ENCODE data around the gene NUMB. TPM values are rescaled to one million over a fixed set of nuclear protein-coding genes. Genes with fewer than 3 reads are reported as not detected.

The NUMB gene
- total and polyA plus RNA-seq, 2 of the 4 experiments (the other 2 are of a cell fraction) = 45.9 to 114 TPM

DNA sequence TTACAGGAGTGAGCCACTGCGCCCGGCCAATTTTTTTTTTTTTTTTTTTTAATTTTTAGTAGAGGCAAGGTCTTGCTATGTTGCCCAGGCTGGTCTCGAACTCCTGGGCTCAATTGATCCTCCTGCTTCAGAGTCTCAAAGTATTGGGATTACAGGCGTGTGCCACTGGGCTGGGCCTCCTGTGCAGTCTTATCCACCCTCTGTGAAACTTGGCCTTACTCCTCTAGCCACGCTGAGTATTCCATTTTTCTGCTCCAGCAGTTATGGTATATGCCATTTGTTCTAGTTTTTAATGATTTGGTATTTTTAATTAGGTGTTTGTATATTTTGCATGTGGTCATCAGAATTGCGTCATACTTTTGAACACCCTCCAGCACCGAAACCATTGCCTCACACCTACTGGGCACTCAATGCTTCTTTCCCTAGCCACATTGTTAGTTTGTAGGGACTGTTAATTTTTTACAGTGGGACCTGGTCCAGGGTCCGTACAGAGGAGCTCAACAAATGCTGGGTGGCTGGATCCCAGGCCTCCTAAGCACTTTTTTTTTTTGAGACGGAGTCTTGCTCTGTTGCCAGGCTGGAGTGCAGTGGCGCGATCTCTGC is 43.8 kb upstream of the NUMB start:
- dilution Hi-C loops (cut with HindIII; ENCODE audit: low sequenced_read_pairs, unreplicated experiment) = no loop called here
- ATAC-seq (ENCODE audit: low read depth) = peak; percentile 46
- DNase-seq = no peak
- H2AFZ ChIP-seq (replicated peaks; ENCODE audit: low read length, poor library complexity) = no peak overlapping the region
- no peaks in the 10 kb centered on the region for H3K36me3 ChIP-seq (ENCODE audit: control insufficient read depth, insufficient read depth, low read length)
- H3K4me1 ChIP-seq (ENCODE audit: control insufficient read depth, insufficient read depth, low read length) = no peaks in the 10 kb centered on the region
- no peak overlapping the region for H2BK15ac ChIP-seq (ENCODE audit: low read depth, low read length)
- H3K4me3 ChIP-seq (ENCODE audit: insufficient read depth, low read depth, low read length) = no peak overlapping the region
- no peak overlapping the region for H3K18ac ChIP-seq (ENCODE audit: low read depth, low read length)
- no peak overlapping the region for H3K4me2 ChIP-seq (ENCODE audit: low read depth, low read length)
- no peak overlapping the region for H2BK20ac ChIP-seq (ENCODE audit: low read depth, low read length)
- no peak overlapping the region for H3K14ac ChIP-seq (replicated peaks; ENCODE audit: low read depth, low read length)
- POLR2A ChIA-PET (ENCODE audit: unreplicated experiment) = no interaction called here
- H3K23ac ChIP-seq (ENCODE audit: low read depth, low read length) = no peak overlapping the region
- no TSS peak for BruUV-seq (replicated peaks)
- no peaks in the 10 kb centered on the region for H3K79me1 ChIP-seq (ENCODE audit: low read depth in 1 of 2, low read length in 2 of 2)
- CTCF ChIA-PET = no interaction called here
- TF ChIP-seq BHLHE40 (IDR thresholded peaks at IDR 0.05; ENCODE audit: low read depth, low read length) (no peak), FOS (IDR thresholded peaks at IDR 0.05; ENCODE audit: low read depth, low read length) (no peak), SMC3 (IDR thresholded peaks at IDR 0.05; ENCODE audit: low read depth, low read length) (no peak), CEBPB (IDR thresholded peaks at IDR 0.05; ENCODE audit: low read depth, low read length) (peak; percentile 85), MAFK (IDR thresholded peaks at IDR 0.05; ENCODE audit: low read depth, low read length) (no peak), NFE2L2 (IDR thresholded peaks at IDR 0.05; ENCODE audit: low read depth, low read length) (no peak), CHD1 (IDR thresholded peaks at IDR 0.05; ENCODE audit: low read depth, low read length) (no peak)
- TF ChIP-seq, protein P1, sequence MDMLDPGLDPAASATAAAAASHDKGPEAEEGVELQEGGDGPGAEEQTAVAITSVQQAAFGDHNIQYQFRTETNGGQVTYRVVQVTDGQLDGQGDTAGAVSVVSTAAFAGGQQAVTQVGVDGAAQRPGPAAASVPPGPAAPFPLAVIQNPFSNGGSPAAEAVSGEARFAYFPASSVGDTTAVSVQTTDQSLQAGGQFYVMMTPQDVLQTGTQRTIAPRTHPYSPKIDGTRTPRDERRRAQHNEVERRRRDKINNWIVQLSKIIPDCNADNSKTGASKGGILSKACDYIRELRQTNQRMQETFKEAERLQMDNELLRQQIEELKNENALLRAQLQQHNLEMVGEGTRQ (IDR thresholded peaks at IDR 0.05; ENCODE audit: low read depth, low read length) = no peak
- TF ChIP-seq, protein P2, sequence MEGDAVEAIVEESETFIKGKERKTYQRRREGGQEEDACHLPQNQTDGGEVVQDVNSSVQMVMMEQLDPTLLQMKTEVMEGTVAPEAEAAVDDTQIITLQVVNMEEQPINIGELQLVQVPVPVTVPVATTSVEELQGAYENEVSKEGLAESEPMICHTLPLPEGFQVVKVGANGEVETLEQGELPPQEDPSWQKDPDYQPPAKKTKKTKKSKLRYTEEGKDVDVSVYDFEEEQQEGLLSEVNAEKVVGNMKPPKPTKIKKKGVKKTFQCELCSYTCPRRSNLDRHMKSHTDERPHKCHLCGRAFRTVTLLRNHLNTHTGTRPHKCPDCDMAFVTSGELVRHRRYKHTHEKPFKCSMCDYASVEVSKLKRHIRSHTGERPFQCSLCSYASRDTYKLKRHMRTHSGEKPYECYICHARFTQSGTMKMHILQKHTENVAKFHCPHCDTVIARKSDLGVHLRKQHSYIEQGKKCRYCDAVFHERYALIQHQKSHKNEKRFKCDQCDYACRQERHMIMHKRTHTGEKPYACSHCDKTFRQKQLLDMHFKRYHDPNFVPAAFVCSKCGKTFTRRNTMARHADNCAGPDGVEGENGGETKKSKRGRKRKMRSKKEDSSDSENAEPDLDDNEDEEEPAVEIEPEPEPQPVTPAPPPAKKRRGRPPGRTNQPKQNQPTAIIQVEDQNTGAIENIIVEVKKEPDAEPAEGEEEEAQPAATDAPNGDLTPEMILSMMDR (conservative IDR thresholded peaks at IDR 0.05; ENCODE audit: low read depth, low read length) = no peak
- no peak overlapping the region for H3K56ac ChIP-seq (ENCODE audit: extremely low read depth, insufficient read depth, low read length)
- H4K5ac ChIP-seq (ENCODE audit: low read depth, low read length) = no peak overlapping the region
- no peak overlapping the region for H3K4ac ChIP-seq (ENCODE audit: low read depth, low read length)
- no peak overlapping the region for H2AK9ac ChIP-seq (replicated peaks; ENCODE audit: low read depth, low read length, poor library complexity)
- H4K91ac ChIP-seq (ENCODE audit: insufficient read depth, low read depth, low read length) = no peak overlapping the region
- no CpG with 5 or more reads among the region's 11 CpGs for WGBS, 2 experiments (ENCODE audit: extremely low coverage in 2 of 2, insufficient read length in 1 of 2)
- H2BK120ac ChIP-seq (ENCODE audit: low read depth, low read length) = no peak overlapping the region
- H3K9me3 ChIP-seq (ENCODE audit: control insufficient read depth, insufficient read depth, low read length) = no peaks in the 10 kb centered on the region
- no peak overlapping the region for H3K27ac ChIP-seq (ENCODE audit: insufficient read depth, low read length)
- no peak overlapping the region for H4K8ac ChIP-seq (ENCODE audit: low read depth in 2 of 2, low read length in 2 of 2)
- H2AK5ac ChIP-seq (ENCODE audit: low read depth, low read length) = no peak overlapping the region
- H3K9me1 ChIP-seq (ENCODE audit: insufficient read depth, low read length) = no peaks in the 10 kb centered on the region
- H4K20me1 ChIP-seq (ENCODE audit: insufficient read depth, low read length) = no peaks in the 10 kb centered on the region
- H3K27me3 ChIP-seq (ENCODE audit: control insufficient read depth, insufficient read depth, low read length) = no peaks in the 10 kb centered on the region
- in situ Hi-C loops (cut with MboI; ENCODE audit: low sequenced_read_pairs) = loop anchor here (25.0 kb wide), 1 partner anchor 535 kb away; no protein-coding TSS in a partner anchor
- intact Hi-C loops (cut with micrococcal nuclease) = no loop called here
- H3K9ac ChIP-seq (ENCODE audit: low read depth, low read length) = no peak overlapping the region
- H2BK5ac ChIP-seq (ENCODE audit: low read depth, low read length, poor library complexity, severe bottlenecking) = no peak overlapping the region

Measured in IMR-90 (cell line).